Natural killer cell treated with Interleukin-12 subunit alpha and Interleukin-12 subunit beta and Interleukin-15 and Interleukin-18, amount 100 ng/mL, for 72 hours (primary cell): Measurements from ENCODE around the gene BIRC6. TPM values are rescaled to one million over a fixed set of nuclear protein-coding genes. Genes with fewer than 3 reads are reported as not detected.

ENCODE experiments used
- ATAC-seq, 2 donors: fragments of 150-1000 bp; cut with Tn5 transposase in 1 of 2; sonication (Bioruptor Pico), chemical (Tn5 transposase) in 1 of 2; 2 replicates each; pipeline ENCODE4 v1.10.0; 2021
- DNase-seq: peaks from one replicate; pipeline ENCODE4 v3.0.0; 2022; ENCODE audit warnings: low spot score
- H3K27ac Mint-ChIP-seq, 2 donors: 1 replicate in 1 of 2; 2 replicates in 1 of 2; pipeline ENCODE4 v1.8.0; 2022; ENCODE audit warnings: mixed read lengths in 2 of 2, mild to moderate bottlenecking in 1 of 2, moderate library complexity in 1 of 2
- H3K27me3 Mint-ChIP-seq, 2 donors: 1 replicate in 1 of 2; 2 replicates in 1 of 2; pipeline ENCODE4 v1.8.0; 2022; ENCODE audit warnings: mixed read lengths in 2 of 2
- H3K36me3 Mint-ChIP-seq: one replicate; pipeline ENCODE4 v1.8.0; 2022; ENCODE audit warnings: mixed read lengths
- H3K4me1 Mint-ChIP-seq, 2 donors: 1 replicate in 1 of 2; 2 replicates in 1 of 2; pipeline ENCODE4 v1.8.0; 2022; ENCODE audit warnings: low read depth in 2 of 2, mixed read lengths in 2 of 2, mild to moderate bottlenecking in 1 of 2
- H3K4me3 Mint-ChIP-seq: one replicate; pipeline ENCODE4 v1.8.0; 2022; ENCODE audit warnings: mixed read lengths
- H3K9me3 Mint-ChIP-seq: 2 replicates; pipeline ENCODE4 v1.8.0; 2022; ENCODE audit warnings: mixed read lengths
- total RNA-seq, 2 donors: library from RNA; stranded (reverse); gene quantifications; one replicate each; pipeline ENCODE4 v1.2.3, GENCODE V29; 2022

Gene BIRC6
- total RNA-seq, 2 donors from 2014 or later, result 142 to 191 TPM

DNA sequence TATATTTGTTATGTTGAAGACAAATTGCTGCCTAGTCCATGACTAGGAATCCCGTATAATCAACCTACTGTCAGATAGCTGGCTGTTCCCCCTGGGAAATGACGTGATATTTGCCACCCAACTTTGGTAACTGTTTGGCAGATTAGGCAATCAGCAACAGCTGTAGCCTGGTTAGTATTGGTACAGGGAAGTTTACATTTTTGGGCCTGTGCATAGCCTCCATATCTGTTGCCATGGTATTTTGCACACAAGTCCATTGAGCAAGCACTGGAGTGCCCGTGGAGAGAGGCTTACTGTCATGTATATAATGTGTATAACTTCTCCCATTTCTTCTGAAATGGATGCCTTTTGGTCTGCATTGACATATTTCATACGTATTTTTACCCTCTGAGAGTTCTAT, 27.7 kb downstream of the BIRC6 start:
- no peak for DNase-seq
- H3K27ac Mint-ChIP-seq, result no peak overlapping the region
- ATAC-seq, result no peak
- H3K36me3 Mint-ChIP-seq, result peaks cover 12% of the 10 kb centered on the region
- no peaks in the 10 kb centered on the region for H3K9me3 Mint-ChIP-seq
- peaks cover 20 to 22% of the 10 kb centered on the region in 2 donors for H3K4me1 Mint-ChIP-seq
- no peak overlapping the region for H3K4me3 Mint-ChIP-seq
- no peaks in the 10 kb centered on the region for H3K27me3 Mint-ChIP-seq

DNA sequence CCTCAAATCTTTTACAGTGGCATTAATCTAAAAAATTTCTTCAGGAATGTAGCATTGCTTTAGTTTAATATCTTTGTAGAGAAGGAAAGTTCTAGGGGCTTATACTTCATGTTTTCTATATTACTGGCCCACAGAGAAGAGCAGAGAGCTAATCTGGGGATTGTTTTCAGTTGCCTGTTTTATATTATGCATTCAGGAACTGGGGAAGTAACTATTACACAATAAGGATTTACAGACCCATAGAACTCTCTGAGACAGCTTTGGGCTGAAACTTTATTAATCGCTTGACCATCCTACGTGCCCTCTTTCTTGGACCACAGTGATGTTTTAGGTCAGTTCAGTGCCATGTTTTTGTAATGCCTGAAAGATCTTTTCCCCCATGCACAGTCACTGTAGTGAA, 29.9 kb downstream of the BIRC6 start:
- Mint-ChIP-seq H3K4me3 (no peak overlapping the region), H3K36me3 (peaks cover 12% of the 10 kb centered on the region), H3K27ac (no peak overlapping the region), H3K27me3 (no peaks in the 10 kb centered on the region), H3K9me3 (no peaks in the 10 kb centered on the region), H3K4me1 (peaks cover 15 to 17% of the 10 kb centered on the region in 2 donors)
- ATAC-seq, result no peak
- DNase-seq, result no peak

DNA sequence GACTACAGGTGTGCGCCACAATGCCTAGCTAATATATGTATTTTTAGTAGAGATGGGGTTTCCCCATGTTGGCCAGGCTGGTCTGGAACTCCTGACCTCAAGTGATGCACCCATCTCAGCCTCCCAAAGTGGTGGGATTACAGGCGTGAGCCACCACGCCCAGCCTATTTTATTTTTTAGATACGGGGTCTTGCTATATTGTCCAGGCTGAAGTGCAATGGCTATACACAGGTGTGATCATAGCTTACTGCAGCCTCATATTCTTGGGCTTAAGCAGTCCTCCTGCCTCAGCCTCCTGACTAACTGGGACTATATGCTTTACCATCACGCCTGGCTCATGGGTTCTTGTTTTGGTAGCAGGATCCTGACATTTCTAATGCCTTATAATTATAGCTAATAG, 42.4 kb downstream of the BIRC6 start:
- H3K4me3 Mint-ChIP-seq, result no peak overlapping the region
- DNase-seq (no peak), ATAC-seq (no peak)
- H3K9me3 Mint-ChIP-seq, result no peaks in the 10 kb centered on the region
- H3K27ac Mint-ChIP-seq, result no peak overlapping the region
- H3K4me1 Mint-ChIP-seq, result peaks cover 4 to 5% of the 10 kb centered on the region in 2 donors
- H3K36me3 Mint-ChIP-seq, result peaks cover 6% of the 10 kb centered on the region
- H3K27me3 Mint-ChIP-seq, result no peaks in the 10 kb centered on the region

DNA sequence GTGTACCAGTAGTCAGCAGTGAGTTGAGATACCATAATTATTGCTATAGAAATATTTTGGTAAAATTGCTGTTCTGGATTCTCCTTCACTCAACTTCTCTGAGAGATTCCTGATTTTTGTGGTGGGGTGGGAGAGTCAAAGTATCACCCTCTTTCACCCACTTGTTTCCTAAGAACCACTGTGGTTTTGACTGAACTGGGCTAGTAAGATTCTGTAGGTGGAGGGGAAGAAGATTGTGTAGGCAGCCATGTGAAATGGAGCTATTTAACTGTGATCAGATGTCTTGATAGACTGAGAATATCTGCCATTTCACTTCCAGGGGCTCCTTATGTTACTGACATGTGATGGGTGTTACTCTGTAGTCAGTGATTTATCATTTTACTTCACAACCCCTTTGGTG, 45.3 kb downstream of the BIRC6 start:
- no peaks in the 10 kb centered on the region for H3K27me3 Mint-ChIP-seq
- no peaks in the 10 kb centered on the region for H3K36me3 Mint-ChIP-seq
- H3K4me1 Mint-ChIP-seq, result peaks cover 4 to 5% of the 10 kb centered on the region in 2 donors
- H3K9me3 Mint-ChIP-seq, result no peaks in the 10 kb centered on the region
- peak overlapping the region in 1 of 2 donors; percentile 34 for H3K27ac Mint-ChIP-seq
- no peak for DNase-seq
- no peak overlapping the region for H3K4me3 Mint-ChIP-seq
- no peak for ATAC-seq

DNA sequence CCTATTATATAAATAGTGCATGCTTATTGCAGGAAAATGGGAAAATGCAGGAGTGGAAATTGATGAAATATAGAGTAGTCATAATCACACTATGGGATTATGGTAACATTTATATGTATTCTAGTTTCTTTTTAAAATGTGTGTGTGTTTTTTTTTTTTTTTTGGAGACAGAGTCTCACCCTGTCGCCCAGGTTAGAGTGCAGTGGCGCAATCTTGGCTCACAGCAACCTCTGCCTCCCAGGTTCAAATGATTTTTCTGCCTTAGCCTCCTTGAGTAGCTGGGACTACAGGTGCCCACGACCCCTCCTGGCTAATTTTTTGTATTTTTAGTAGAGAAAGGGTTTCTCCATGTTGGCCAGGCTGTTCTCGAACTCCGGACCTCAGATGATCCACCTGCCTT, 47.0 kb downstream of the BIRC6 start:
- H3K4me1 Mint-ChIP-seq, result peaks cover 4 to 5% of the 10 kb centered on the region in 2 donors
- no peaks in the 10 kb centered on the region for H3K27me3 Mint-ChIP-seq
- no peak overlapping the region for H3K27ac Mint-ChIP-seq
- H3K4me3 Mint-ChIP-seq, result no peak overlapping the region
- DNase-seq (no peak), ATAC-seq (no peak)
- H3K9me3 Mint-ChIP-seq, result no peaks in the 10 kb centered on the region
- H3K36me3 Mint-ChIP-seq, result peaks cover 5% of the 10 kb centered on the region

DNA sequence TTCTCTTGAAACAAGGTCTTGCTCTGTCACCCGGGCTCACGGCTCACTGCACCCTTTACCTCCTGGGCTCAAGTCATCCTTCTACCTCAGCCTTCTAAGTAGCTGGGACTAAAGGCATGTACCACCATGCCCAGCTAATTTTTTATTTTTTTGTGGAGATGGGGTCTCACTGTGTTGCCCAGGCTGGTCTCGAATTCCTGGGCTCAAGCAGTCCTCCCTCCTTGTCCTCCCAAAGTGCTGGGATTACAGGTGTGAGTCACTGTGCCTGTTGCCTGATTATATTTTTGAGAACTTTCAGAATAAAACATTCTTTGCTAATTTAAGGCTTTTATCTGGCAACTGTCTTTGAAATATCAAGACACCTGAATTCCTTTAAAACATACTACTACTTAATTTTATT, 47.9 kb downstream of the BIRC6 start:
- Mint-ChIP-seq H3K27ac (no peak overlapping the region), H3K9me3 (no peaks in the 10 kb centered on the region), H3K27me3 (no peaks in the 10 kb centered on the region), H3K4me1 (peaks cover 4 to 5% of the 10 kb centered on the region in 2 donors), H3K4me3 (no peak overlapping the region), H3K36me3 (peaks cover 5% of the 10 kb centered on the region)
- no peak for DNase-seq
- ATAC-seq, result no peak

DNA sequence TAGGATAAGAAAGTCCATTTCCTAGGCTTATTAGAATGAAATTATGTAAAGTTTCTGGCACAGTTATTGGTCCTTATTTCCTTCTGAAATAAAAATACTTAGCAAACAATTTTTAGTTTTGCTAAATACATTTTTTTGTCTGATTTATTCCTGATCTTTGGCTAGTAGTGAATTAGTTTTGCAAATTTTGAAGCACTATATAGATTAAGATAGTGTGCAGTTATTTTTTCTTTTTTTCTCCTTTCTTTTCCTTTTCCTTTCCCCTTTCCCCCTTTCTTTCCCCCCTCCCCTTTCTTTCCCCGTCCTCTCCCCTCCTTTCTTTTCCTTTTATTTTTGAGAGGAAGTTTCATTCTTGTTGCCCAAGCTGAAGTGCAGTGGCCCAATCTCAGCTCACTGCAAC, 59.7 kb downstream of the BIRC6 start:
- no peaks in the 10 kb centered on the region for H3K9me3 Mint-ChIP-seq
- DNase-seq (no peak), ATAC-seq (no peak)
- peaks cover 8% of the 10 kb centered on the region in 2 donors for H3K4me1 Mint-ChIP-seq
- H3K4me3 Mint-ChIP-seq, result no peak overlapping the region
- H3K27me3 Mint-ChIP-seq, result no peaks in the 10 kb centered on the region
- no peak overlapping the region for H3K27ac Mint-ChIP-seq
- H3K36me3 Mint-ChIP-seq, result no peaks in the 10 kb centered on the region

DNA sequence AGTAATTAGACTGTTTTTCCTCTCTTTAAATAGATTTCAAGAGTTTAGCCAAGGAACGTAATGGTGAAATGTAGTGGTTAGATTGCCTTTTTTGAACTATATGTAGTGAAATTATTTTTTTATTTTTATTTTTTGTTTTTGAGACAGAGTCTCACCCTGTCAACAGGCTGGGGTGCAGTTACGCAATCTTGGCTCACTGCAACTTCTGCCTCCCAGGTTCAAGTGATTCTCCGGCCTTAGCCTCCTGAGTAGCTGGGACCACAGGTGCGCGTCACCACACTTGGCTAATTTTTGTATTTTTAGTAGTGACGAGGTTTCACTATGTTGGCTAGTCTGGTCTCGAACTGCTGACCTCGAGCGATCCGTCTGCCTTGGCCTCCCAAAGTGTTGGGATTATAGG, 60.8 kb downstream of the BIRC6 start:
- H3K4me1 Mint-ChIP-seq, result peaks cover 11 to 16% of the 10 kb centered on the region in 2 donors
- DNase-seq (no peak), ATAC-seq (no peak)
- no peak overlapping the region for H3K27ac Mint-ChIP-seq
- H3K9me3 Mint-ChIP-seq, result no peaks in the 10 kb centered on the region
- no peaks in the 10 kb centered on the region for H3K36me3 Mint-ChIP-seq
- H3K4me3 Mint-ChIP-seq, result no peak overlapping the region
- no peaks in the 10 kb centered on the region for H3K27me3 Mint-ChIP-seq

DNA sequence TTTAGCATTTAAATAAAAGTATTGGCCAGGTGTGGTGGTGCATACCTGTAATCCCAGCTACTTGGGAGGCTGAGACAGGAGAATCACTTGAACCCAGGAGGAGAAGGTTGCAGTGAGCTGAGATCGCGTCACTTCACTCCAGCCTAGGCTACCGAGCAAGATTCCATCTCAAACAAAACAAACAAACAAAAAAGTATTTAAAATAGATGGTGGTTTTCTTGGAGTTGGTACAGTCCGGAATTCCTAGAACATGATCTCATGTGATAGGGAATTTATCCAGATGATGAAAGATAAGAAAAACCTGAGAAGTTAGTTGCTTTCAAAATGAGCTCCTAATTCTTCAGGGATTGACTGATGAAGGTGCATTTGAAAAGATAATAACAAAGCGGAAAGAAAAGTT, 62.0 kb downstream of the BIRC6 start:
- ATAC-seq, result no peak
- no peak for DNase-seq
- Mint-ChIP-seq H3K36me3 (no peaks in the 10 kb centered on the region), H3K4me1 (peaks cover 19 to 20% of the 10 kb centered on the region in 2 donors), H3K27me3 (no peaks in the 10 kb centered on the region), H3K9me3 (no peaks in the 10 kb centered on the region), H3K27ac (no peak overlapping the region), H3K4me3 (no peak overlapping the region)

DNA sequence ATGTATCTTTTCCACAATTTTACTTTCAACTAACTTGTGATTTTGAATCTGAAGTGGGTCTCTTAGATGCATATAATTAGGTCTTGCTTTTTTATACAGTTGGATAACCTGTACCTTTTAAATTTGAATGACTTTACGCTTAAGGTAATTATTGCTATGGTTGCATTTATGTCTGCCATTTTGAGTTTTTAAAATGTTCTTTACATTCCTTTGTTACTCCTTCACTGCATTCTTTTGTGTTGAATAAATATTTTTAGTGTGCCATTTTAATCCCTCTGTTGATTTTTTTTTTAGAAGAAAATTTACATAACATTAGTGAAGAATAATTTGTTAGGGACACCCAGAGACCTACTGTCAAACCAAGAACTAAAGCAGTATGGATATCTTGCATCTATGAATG, 65.3 kb downstream of the BIRC6 start:
- no peaks in the 10 kb centered on the region for H3K9me3 Mint-ChIP-seq
- no peaks in the 10 kb centered on the region for H3K36me3 Mint-ChIP-seq
- H3K4me1 Mint-ChIP-seq, result peaks cover 39 to 40% of the 10 kb centered on the region in 2 donors
- peak overlapping the region in 1 of 2 donors; percentile 43 for H3K27ac Mint-ChIP-seq
- DNase-seq (no peak), ATAC-seq (no peak)
- H3K27me3 Mint-ChIP-seq, result no peaks in the 10 kb centered on the region
- no peak overlapping the region for H3K4me3 Mint-ChIP-seq

DNA sequence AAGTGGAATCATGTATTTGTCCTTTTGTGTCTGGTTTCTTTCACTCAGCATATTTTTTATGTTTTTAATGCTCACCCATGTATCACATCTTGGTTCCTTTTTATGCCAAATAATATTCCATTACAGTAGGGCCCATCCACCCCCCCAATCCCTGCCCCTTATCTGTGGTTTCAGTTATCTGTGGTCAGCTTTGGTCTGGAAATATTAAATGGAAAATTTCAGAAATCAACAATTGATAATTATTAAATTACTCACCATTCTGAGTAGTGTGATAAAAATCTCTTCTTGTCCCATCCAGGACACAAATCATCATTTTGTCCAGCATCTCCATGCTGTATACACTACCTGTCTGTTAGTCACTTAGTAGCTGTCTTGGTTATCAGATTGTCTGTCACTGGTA, 66.7 kb downstream of the BIRC6 start:
- Mint-ChIP-seq H3K4me1 (peaks cover 47 to 50% of the 10 kb centered on the region in 2 donors), H3K27me3 (no peaks in the 10 kb centered on the region), H3K36me3 (no peaks in the 10 kb centered on the region), H3K27ac (no peak overlapping the region), H3K9me3 (no peaks in the 10 kb centered on the region), H3K4me3 (no peak overlapping the region)
- no peak for ATAC-seq
- DNase-seq, result no peak

DNA sequence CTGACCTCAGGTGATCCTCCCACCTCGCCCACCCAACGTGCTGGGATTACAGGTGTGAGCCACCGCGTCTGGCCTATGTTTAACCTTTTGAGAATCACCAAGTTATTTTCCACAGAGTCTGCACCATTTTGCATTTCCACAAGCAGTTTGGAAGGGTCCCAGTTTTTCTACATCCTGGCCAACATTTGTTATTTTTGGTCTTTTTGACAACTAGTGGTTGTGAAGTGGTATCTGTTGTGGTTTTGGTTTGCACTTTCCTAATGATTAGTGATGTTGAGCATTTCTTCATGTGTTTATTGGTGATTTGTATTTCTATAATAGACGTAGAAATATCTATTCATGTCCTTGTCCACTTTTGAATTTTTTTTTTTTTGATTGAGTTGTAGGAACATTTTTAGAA, 67.9 kb downstream of the BIRC6 start:
- Mint-ChIP-seq H3K4me1 (peaks cover 46 to 48% of the 10 kb centered on the region in 2 donors), H3K36me3 (no peaks in the 10 kb centered on the region), H3K27me3 (no peaks in the 10 kb centered on the region), H3K27ac (peak overlapping the region in 1 of 2 donors; percentile 82), H3K9me3 (no peaks in the 10 kb centered on the region), H3K4me3 (peak overlapping the region; percentile 26)
- ATAC-seq, result no peak
- no peak for DNase-seq

DNA sequence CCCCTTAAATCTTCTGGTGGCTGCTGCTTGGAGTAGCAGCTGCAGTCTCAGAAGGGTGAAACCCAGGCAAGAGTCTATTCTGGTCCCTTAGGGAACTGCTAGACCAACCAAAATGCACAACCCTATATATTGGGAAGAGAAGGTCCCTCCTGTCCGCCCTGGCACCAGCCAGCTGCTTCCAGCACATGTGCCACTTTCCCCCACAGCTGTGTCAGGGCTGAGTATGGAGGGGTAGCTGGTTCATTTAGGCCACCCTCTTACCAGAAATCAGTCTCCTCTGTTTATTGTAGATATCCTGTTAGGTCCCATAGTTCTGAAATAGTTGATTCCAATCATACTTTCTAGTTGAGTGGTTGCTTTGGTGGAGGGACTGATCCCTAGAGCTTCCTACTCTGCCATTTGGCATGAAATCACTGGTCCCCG, 68.9 kb downstream of the BIRC6 start:
- ATAC-seq (no peak), DNase-seq (no peak)
- peak overlapping the region in 1 of 2 donors; percentile 82 for H3K27ac Mint-ChIP-seq
- H3K27me3 Mint-ChIP-seq, result no peaks in the 10 kb centered on the region
- H3K4me3 Mint-ChIP-seq, result peak overlapping the region; percentile 26
- no peaks in the 10 kb centered on the region for H3K9me3 Mint-ChIP-seq
- H3K4me1 Mint-ChIP-seq, result peaks cover 43 to 44% of the 10 kb centered on the region in 2 donors
- no peaks in the 10 kb centered on the region for H3K36me3 Mint-ChIP-seq

DNA sequence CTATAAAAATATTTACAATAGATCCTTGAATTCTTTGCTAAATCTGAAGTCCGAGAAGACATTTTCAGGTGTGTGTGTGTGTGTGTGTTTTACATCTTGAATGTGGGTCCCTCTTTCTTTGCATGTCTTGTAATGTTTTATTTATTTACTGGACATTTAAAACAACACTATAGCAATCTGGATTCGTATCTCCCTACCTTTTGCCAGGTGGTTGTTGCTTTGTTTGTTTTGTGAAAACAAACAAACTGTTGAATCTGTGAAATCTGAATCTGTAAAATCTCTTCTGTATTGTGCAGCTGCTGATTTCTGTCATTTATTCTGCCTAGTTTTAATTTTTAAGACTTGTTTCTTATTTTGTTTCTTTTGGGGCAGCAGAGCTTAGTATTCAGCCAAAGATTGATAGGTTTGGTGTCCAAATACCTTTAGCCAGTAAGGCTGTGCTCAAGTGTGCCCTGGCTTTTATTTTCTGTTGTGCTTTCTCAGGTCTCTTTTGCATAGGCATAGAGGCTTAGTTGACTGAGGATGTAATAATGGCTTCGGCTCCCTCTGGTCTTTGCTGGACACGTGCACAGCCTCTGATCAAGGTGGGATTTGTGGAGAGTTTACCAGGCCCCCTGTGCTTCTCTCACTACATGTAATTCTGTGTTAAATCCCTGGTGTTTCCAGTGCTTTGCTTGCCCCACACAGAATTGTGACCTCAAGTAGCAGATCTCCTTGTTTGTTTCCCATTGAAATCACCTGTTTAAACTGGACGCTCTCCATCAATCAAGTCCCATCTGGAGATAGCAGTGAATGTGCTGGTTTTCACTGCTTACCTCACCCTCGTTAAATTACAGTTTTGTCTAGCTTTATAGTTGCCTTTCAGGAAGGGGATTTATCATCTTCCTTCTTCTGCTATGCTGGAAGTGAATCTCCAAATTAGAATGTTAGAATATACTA, 71.1 kb downstream of the BIRC6 start:
- Mint-ChIP-seq H3K9me3 (no peaks in the 10 kb centered on the region), H3K27me3 (no peaks in the 10 kb centered on the region), H3K4me1 (peaks cover 36 to 46% of the 10 kb centered on the region in 2 donors), H3K36me3 (peaks cover 11% of the 10 kb centered on the region), H3K4me3 (no peak overlapping the region), H3K27ac (peak overlapping the region in 1 of 2 donors; percentile 45)
- ATAC-seq (no peak), DNase-seq (no peak)
